ENCODE measurements around the gene ZNF18. TPM values are rescaled to one million over a fixed set of nuclear protein-coding genes. Genes with fewer than 3 reads are reported as not detected.

Gene ZNF18
- total RNA-seq, 2 donors from 2014 or later, result 10.4 to 16.3 TPM

- peak overlapping the region; percentile 15 for H3K4me3 ChIP-seq (ENCODE audit: low read length)
- Mint-ChIP-seq H3K4me3 (peak overlapping the region; percentile 5), H3K27ac (peak overlapping the region; percentile 38), H3K27me3 (ENCODE audit: insufficient read depth) (no peaks in the 10 kb centered on the region), H3K36me3 (ENCODE audit: low read depth) (no peaks in the 10 kb centered on the region), H3K4me1 (peaks cover 31% of the 10 kb centered on the region), H3K9me3 (peaks cover 10% of the 10 kb centered on the region)
- no peak overlapping the region for H3K9ac ChIP-seq (ENCODE audit: extremely low read depth, low read length, poor library complexity, severe bottlenecking)
- H3K27me3 ChIP-seq (ENCODE audit: control insufficient read depth, insufficient read depth, low read length, poor library complexity, severe bottlenecking), result no peaks in the 10 kb centered on the region
- DNase-seq, result no peak
- 46 to 56% methylated on average over 3 to 4 of the region's 4 CpGs for WGBS, 2 experiments (ENCODE audit: insufficient coverage in 1 of 2, insufficient read length in 1 of 2)
- no peak overlapping the region for H3K27ac ChIP-seq (ENCODE audit: low read depth, low read length)
- no peaks in the 10 kb centered on the region for H3K36me3 ChIP-seq (ENCODE audit: control insufficient read depth, insufficient read depth, low read length)
- TF ChIP-seq CTCF (conservative IDR thresholded peaks at IDR 0.05), result no peak
- no peaks in the 10 kb centered on the region for H3K9me3 ChIP-seq (ENCODE audit: control insufficient read depth, low read length)
- peaks cover 7% of the 10 kb centered on the region for H3K4me1 ChIP-seq (ENCODE audit: control insufficient read depth, insufficient read depth, low read length)
Measured at GRCh38 chr17:11928436-11928835, 68.8 kb downstream of the ZNF18 start.

Other genes starting within 250 kb of the ZNF18 start
- gene MAP2K4, start 23.4 kb upstream of the ZNF18 start, total RNA-seq, result 10 to 100 TPM; 49.0 to 54.6 TPM